IMR-90 (cell line): Measurements from ENCODE around the gene CLCNKA. TPM values are rescaled to one million over a fixed set of nuclear protein-coding genes. Genes with fewer than 3 reads are reported as not detected.
A peak's percentile ranks its signal among the peaks of the same experiment; 100 is the strongest.

Experiments used
- ATAC-seq: fragments of 200-7000 bp; cut with Tn5 transposase; 2 replicates; pipeline ENCODE4 v1.9.1; 2020; ENCODE audit warnings: low read depth, mild to moderate bottlenecking, moderate library complexity
- BruUV-seq: library from RNA; stranded (reverse); fragments of 400-500 nt; replicated peaks from 2 replicates; lab custom pipeline; 2021; lab: Mats Ljungman, UMichigan
- CTCF ChIA-PET: fragments of 300-600 bp; formaldehyde crosslinking; extraction: SDS; loops from one replicate; lab custom pipeline; 2021; ENCODE audit warnings: antibody characterized with exemption; lab: Yijun Ruan, JAX
- POLR2A ChIA-PET: fragments of 300-600 bp; sonication (Branson Sonifier 250); formaldehyde crosslinking; loops from one replicate; lab custom pipeline; 2022; ENCODE audit warnings: antibody characterized with exemption; ENCODE audit not compliant: unreplicated experiment; lab: Charles Lee
- DNase-seq: peaks from one replicate; pipeline ENCODE4 v3.0.0; 2013
- H2AFZ ChIP-seq: replicated peaks from 2 replicates; pipeline ENCODE3; 2013; ENCODE audit warnings: low read length, mild to moderate bottlenecking; ENCODE audit not compliant: poor library complexity
- H2AK5ac ChIP-seq: 2 replicates; pipeline ENCODE4 v1.6.1; 2013; ENCODE audit warnings: low read depth, low read length, inconsistent platforms
- H2AK9ac ChIP-seq: replicated peaks from 2 replicates; pipeline ENCODE3; 2013; ENCODE audit warnings: mild to moderate bottlenecking, low read depth, low read length, moderate library complexity; ENCODE audit not compliant: poor library complexity
- H2BK120ac ChIP-seq: 2 replicates; pipeline ENCODE4 v1.6.1; 2013; ENCODE audit warnings: low read depth, low read length, inconsistent platforms
- H2BK15ac ChIP-seq: 3 replicates; pipeline ENCODE4 v1.6.1; 2013; ENCODE audit warnings: low read depth, low read length, inconsistent platforms
- H2BK20ac ChIP-seq: 2 replicates; pipeline ENCODE4 v1.6.1; 2013; ENCODE audit warnings: low read depth, mild to moderate bottlenecking, inconsistent platforms, low read length, moderate library complexity
- H2BK5ac ChIP-seq: 2 replicates; pipeline ENCODE4 v1.6.1; 2013; ENCODE audit warnings: mild to moderate bottlenecking, low read depth, low read length, inconsistent platforms; ENCODE audit not compliant: poor library complexity, severe bottlenecking
- H3K14ac ChIP-seq: replicated peaks from 2 replicates; pipeline ENCODE4 v1.6.1; 2013; ENCODE audit warnings: low read depth, low read length, inconsistent platforms
- H3K18ac ChIP-seq: 2 replicates; pipeline ENCODE4 v1.6.1; 2013; ENCODE audit warnings: low read depth, low read length, control low read depth
- H3K23ac ChIP-seq: 2 replicates; pipeline ENCODE4 v1.6.1; 2013; ENCODE audit warnings: low read depth, low read length, inconsistent platforms
- H3K27ac ChIP-seq: 2 replicates; pipeline ENCODE4 v1.5.1; 2013; ENCODE audit warnings: mild to moderate bottlenecking, control low read depth, low read length; ENCODE audit not compliant: insufficient read depth
- H3K27me3 ChIP-seq: 2 replicates; pipeline ENCODE4 v1.6.1; 2013; ENCODE audit warnings: low read length; ENCODE audit not compliant: control insufficient read depth, insufficient read depth
- H3K36me3 ChIP-seq: 2 replicates; pipeline ENCODE4 v1.6.1; 2013; ENCODE audit warnings: low read length, mixed read lengths; ENCODE audit not compliant: control insufficient read depth, insufficient read depth
- H3K4ac ChIP-seq: 2 replicates; pipeline ENCODE4 v1.6.1; 2013; ENCODE audit warnings: low read depth, low read length, inconsistent platforms
- H3K4me1 ChIP-seq: 2 replicates; pipeline ENCODE4 v1.6.1; 2013; ENCODE audit warnings: low read length, mixed read lengths; ENCODE audit not compliant: control insufficient read depth, insufficient read depth
- H3K4me2 ChIP-seq: 2 replicates; pipeline ENCODE4 v1.6.1; 2013; ENCODE audit warnings: low read depth, mild to moderate bottlenecking, control low read depth, low read length, moderate library complexity
- H3K4me3 ChIP-seq: 2 replicates; pipeline ENCODE4 v1.5.1; 2013; ENCODE audit warnings: low read depth, mild to moderate bottlenecking, control low read depth, low read length, moderate library complexity; ENCODE audit not compliant: insufficient read depth
- H3K56ac ChIP-seq: 2 replicates; pipeline ENCODE4 v1.6.1; 2013; ENCODE audit warnings: low read length, inconsistent platforms; ENCODE audit not compliant: insufficient read depth; ENCODE audit errors: extremely low read depth
- H3K79me1 ChIP-seq, 2 experiments: 2 replicates each; pipeline ENCODE4 v1.6.1; 2013; ENCODE audit warnings: low read length in 2 of 2, inconsistent platforms in 1 of 2, low read depth in 1 of 2
- H3K9ac ChIP-seq: 2 replicates; pipeline ENCODE4 v1.6.1; 2013; ENCODE audit warnings: low read depth, low read length, control low read depth
- H3K9me1 ChIP-seq: 2 replicates; pipeline ENCODE4 v1.6.1; 2013; ENCODE audit warnings: low read length, inconsistent platforms; ENCODE audit not compliant: insufficient read depth
- H3K9me3 ChIP-seq: 2 replicates; pipeline ENCODE4 v1.6.1; 2013; ENCODE audit warnings: low read length; ENCODE audit not compliant: control insufficient read depth, insufficient read depth
- H4K20me1 ChIP-seq: 2 replicates; pipeline ENCODE4 v1.6.1; 2013; ENCODE audit warnings: low read length, inconsistent platforms; ENCODE audit not compliant: insufficient read depth
- H4K5ac ChIP-seq: 2 replicates; pipeline ENCODE4 v1.6.1; 2013; ENCODE audit warnings: mild to moderate bottlenecking, low read depth, low read length, control low read depth
- H4K8ac ChIP-seq, 2 experiments: 2 replicates each; pipeline ENCODE4 v1.6.1; 2013; ENCODE audit warnings: low read depth in 2 of 2, low read length in 2 of 2, control low read depth in 1 of 2, inconsistent platforms in 1 of 2
- H4K91ac ChIP-seq: 2 replicates; pipeline ENCODE4 v1.6.1; 2013; ENCODE audit warnings: low read depth, low read length, inconsistent platforms; ENCODE audit not compliant: insufficient read depth
- BHLHE40 ChIP-seq: fragments of 150-350 bp; IDR thresholded peaks from 2 replicates; pipeline ENCODE4 v1.6.1; 2016; ENCODE audit warnings: mild to moderate bottlenecking, low read depth, low read length
- MAFK ChIP-seq: IDR thresholded peaks from 2 replicates; pipeline ENCODE4 v1.6.1; 2012; ENCODE audit warnings: low read depth, low read length, improper control_type of control experiment
- MXI1 ChIP-seq: IDR thresholded peaks from 2 replicates; pipeline ENCODE4 v1.6.1; 2012; ENCODE audit warnings: low read depth, mild to moderate bottlenecking, low read length, moderate library complexity, borderline replicate concordance
- WGBS, 2 experiments: methylation state at CpG; one replicate each; pipeline versions ENCODE4 v1.1.5 to v1.1.7; 2013; ENCODE audit warnings: missing lambda C conversion rate in 2 of 2; ENCODE audit not compliant: insufficient read length in 1 of 2; ENCODE audit errors: extremely low coverage in 2 of 2; 5-methylcytosine and 5-hydroxymethylcytosine counted together
- dilution Hi-C: fragments of 300-500 bp; cut with HindIII; formaldehyde crosslinking; loops from one replicate; pipeline ENCODE4 v1.14.3; 2018; ENCODE audit warnings: low sequenced_read_pairs; ENCODE audit not compliant: unreplicated experiment
- in situ Hi-C: fragments of 300-500 bp; cut with MboI; formaldehyde crosslinking; loops from 3 replicates; pipeline ENCODE4 v1.14.3; 2019; ENCODE audit warnings: low sequenced_read_pairs, inconsistent platforms, mixed read lengths
- intact Hi-C: fragments of 100-400 bp; cut with micrococcal nuclease; formaldehyde crosslinking; loops from 2 replicates; pipeline ENCODE4 v1.10.0; 2022
- polyA plus RNA-seq, 3 experiments: library from polyadenylated mRNA; depleted of rRNA; stranded (reverse); fragments of >200 nt; gene quantifications; 2 replicates each; pipeline ENCODE4 v1.2.3, GENCODE V29; 2012; ENCODE audit warnings: low replicate concordance in 1 of 3
- total RNA-seq: library from RNA; depleted of rRNA; stranded (reverse); fragments of >200 nt; gene quantifications from 2 replicates; pipeline ENCODE4 v1.2.3, GENCODE V29; 2012
- TF ChIP-seq, protein P1 (sequence below): fragments of 150-350 bp; IDR thresholded peaks from 2 replicates; pipeline ENCODE4 v1.6.1; 2017; ENCODE audit warnings: mild to moderate bottlenecking, antibody characterized with exemption, low read length, low read depth

The CLCNKA gene
- total and polyA plus RNA-seq, 2 of the 4 experiments (the other 2 are of a cell fraction), result 0.05 TPM; not detected in 1

- TF ChIP-seq, protein P1, sequence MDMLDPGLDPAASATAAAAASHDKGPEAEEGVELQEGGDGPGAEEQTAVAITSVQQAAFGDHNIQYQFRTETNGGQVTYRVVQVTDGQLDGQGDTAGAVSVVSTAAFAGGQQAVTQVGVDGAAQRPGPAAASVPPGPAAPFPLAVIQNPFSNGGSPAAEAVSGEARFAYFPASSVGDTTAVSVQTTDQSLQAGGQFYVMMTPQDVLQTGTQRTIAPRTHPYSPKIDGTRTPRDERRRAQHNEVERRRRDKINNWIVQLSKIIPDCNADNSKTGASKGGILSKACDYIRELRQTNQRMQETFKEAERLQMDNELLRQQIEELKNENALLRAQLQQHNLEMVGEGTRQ, result peak; percentile 66
- TF ChIP-seq MAFK, result no peak
Measured at GRCh38 chr1:16076031-16076864, 54.4 kb downstream of the CLCNKA start (continued).

GRCh38 chr1:16076865-16077238 is 55.0 kb downstream of the CLCNKA start:
- TF ChIP-seq BHLHE40, result 0 out of 2 replicates have a peak, but pooled peaks have one; percentile 18
- TF ChIP-seq MXI1, result no peak
- Histone ChIP-seq H3K27ac (no peak overlapping the region; the same call in 1 of the 2 replicates), H2BK120ac (peak overlapping the region; percentile 74), H2AK9ac (peak overlapping the region; percentile 48), H3K9me1 (peaks cover 10% of the 10 kb centered on the region; the same call in 1 of the 2 replicates), H3K9me3 (no peaks in the 10 kb centered on the region), H3K4ac (peak overlapping the region; percentile 62), H3K56ac (no peak overlapping the region), H3K4me1 (peaks cover 15% of the 10 kb centered on the region), H4K5ac (no peak overlapping the region; the same call in 1 of the 2 replicates), H2BK15ac (peak overlapping the region; percentile 48; the same call in 1 of the 3 replicates), H4K8ac (peak overlapping the region; percentile 1 to 98; a peak in 2 of 4 replicates), H3K4me3 (no peak overlapping the region), H3K36me3 (no peaks in the 10 kb centered on the region), H3K23ac (no peak overlapping the region), H3K27me3 (no peaks in the 10 kb centered on the region; the same call in 1 of the 2 replicates), H4K20me1 (no peaks in the 10 kb centered on the region), H4K91ac (peak overlapping the region; percentile 70), H3K79me1 (peaks cover 0 to 6% of the 10 kb centered on the region in 2 experiments; a peak in 2 of 4 replicates), H2BK5ac (no peak overlapping the region), H3K14ac (no peak overlapping the region), H2AFZ (peak overlapping the region; percentile 8), H2BK20ac (no peak overlapping the region), H3K4me2 (no peak overlapping the region), H3K18ac (no peak overlapping the region), H3K9ac (no peak overlapping the region), H2AK5ac (peak overlapping the region; percentile 86)
- intact Hi-C loops (no loop called here), in situ Hi-C loops (loop anchor here (5.0 kb wide), 2 partner anchors 105 to 165 kb away; no protein-coding TSS in a partner anchor), dilution Hi-C loops (no loop called here)
- no TSS peak for BruUV-seq
- ChIA-PET CTCF (no interaction called here), POLR2A (no interaction called here)
- WGBS, 2 experiments, result 85% methylated on average over 8 of the region's 11 CpGs; no CpG with 5 or more reads in 1 of the 2 experiments
- no peak for ATAC-seq
- DNase-seq, result peak; percentile 33
